NCI-H510A treated with DMSO at 0.1 percent for 48 hours (cell line): ENCODE results near the gene GPT2.

Experiments
- DNase-seq: peaks from one replicate; lab custom pipeline; 2025; lab: John Stamatoyannopoulos, UW

GPT2 gene

GRCh38 chr16:46968063-46968435, 83.9 kb downstream of the GPT2 start:
- no peak for DNase-seq

GRCh38 chr16:46970089-46970488, 85.9 kb downstream of the GPT2 start:
- DNase-seq: no peak

GRCh38 chr16:46971271-46971670, 87.1 kb downstream of the GPT2 start:
- DNase-seq: no peak

GRCh38 chr16:46972429-46973206, 88.5 kb downstream of the GPT2 start:
- peak; percentile 52 for DNase-seq

- DNase-seq: peak; percentile 90
Observed at GRCh38 chr16:46973207-46973995, 89.2 kb downstream of the GPT2 start, which contains the start of gene DNAJA2. TSS of gene DNAJA2 (minus strand) at chr16:46973674. CDS start at chr16:46973572, 102 bp downstream.

- DNase-seq: peak; percentile 80
Observed at GRCh38 chr16:46973996-46974324, 89.8 kb downstream of the GPT2 start.

- DNase-seq: peak; percentile 72
Observed at GRCh38 chr16:46974352-46974751, 90.2 kb downstream of the GPT2 start.

GRCh38 chr16:46975165-46975564, 91.0 kb downstream of the GPT2 start:
- DNase-seq: no peak

GRCh38 chr16:46975908-46976470, 91.8 kb downstream of the GPT2 start:
- DNase-seq: no peak

GRCh38 chr16:46976550-46976949, 92.4 kb downstream of the GPT2 start:
- DNase-seq: no peak
